HG03521 (cell line): ENCODE measurements around the gene OR6B2.
"Not testable (repeated sequence)": the region's sequence is repeated elsewhere in the genome, so short reads cannot be mapped to it uniquely, and the experiment has no call there.

Experiments used
- ATAC-seq: cut with Tn5 transposase; IDR thresholded peaks from one replicate; pipeline ENCODE4 v1.9.1; 2021; ENCODE audit warnings: mild to moderate bottlenecking, moderate library complexity; ENCODE audit not compliant: unreplicated experiment

OR6B2 gene

GRCh38 chr2:240030379-240031094, at the start of gene OR6B2:
Gene OR6B2, minus strand, starts transcription at chr2:240030429. Its CDS starts 0 bp downstream, at chr2:240030429.
- no peak for ATAC-seq

- no peak for ATAC-seq
Measured at GRCh38 chr2:240078631-240079030, 48.4 kb upstream of the OR6B2 start.

GRCh38 chr2:240077442-240077841, 47.2 kb upstream of the OR6B2 start:
- no peak for ATAC-seq

GRCh38 chr2:240074545-240074944, 44.3 kb upstream of the OR6B2 start:
- ATAC-seq: no peak

- ATAC-seq: no peak
Measured at GRCh38 chr2:240070907-240071306, 40.7 kb upstream of the OR6B2 start.

- ATAC-seq: no peak
Measured at GRCh38 chr2:240069829-240070228, 39.6 kb upstream of the OR6B2 start.

- ATAC-seq: no peak
Measured at GRCh38 chr2:240068193-240068592, 38.0 kb upstream of the OR6B2 start.

- ATAC-seq: no peak
Measured at GRCh38 chr2:240066489-240066888, 36.3 kb upstream of the OR6B2 start.

GRCh38 chr2:240064898-240065297, 34.7 kb upstream of the OR6B2 start:
- no peak for ATAC-seq

- ATAC-seq: no peak
Measured at GRCh38 chr2:240060977-240061591, 30.9 kb upstream of the OR6B2 start.

- no peak for ATAC-seq
Measured at GRCh38 chr2:240056678-240057077, 26.4 kb upstream of the OR6B2 start.

- ATAC-seq: no peak
Measured at GRCh38 chr2:240055177-240055917, 25.1 kb upstream of the OR6B2 start.

- no peak for ATAC-seq
Measured at GRCh38 chr2:240053173-240054155, 23.2 kb upstream of the OR6B2 start, which contains the start of gene OR6B3. Gene OR6B3, minus strand, starts transcription at chr2:240053521.

GRCh38 chr2:240052524-240052923, 22.3 kb upstream of the OR6B2 start:
- no peak for ATAC-seq

- ATAC-seq: no peak
Measured at GRCh38 chr2:240051697-240052096, 21.5 kb upstream of the OR6B2 start.

- ATAC-seq: no peak
Measured at GRCh38 chr2:240050278-240050677, 20.0 kb upstream of the OR6B2 start.

- no peak for ATAC-seq
Measured at GRCh38 chr2:240048237-240048636, 18.0 kb upstream of the OR6B2 start.

GRCh38 chr2:240045098-240045497, 14.9 kb upstream of the OR6B2 start:
- ATAC-seq: no peak

GRCh38 chr2:240044096-240044495, 13.9 kb upstream of the OR6B2 start:
- not testable (repeated sequence) for ATAC-seq

- no peak for ATAC-seq
Measured at GRCh38 chr2:240043279-240043989, 13.2 kb upstream of the OR6B2 start.
